ENCODE measurements around the gene ACOX2.

ACOX2 gene

GRCh38 chr3:58488967-58489366 is 48.0 kb downstream of the ACOX2 start:
- H4K20me1 ChIP-seq (ENCODE audit: insufficient read depth, low read length): no peaks in the 10 kb centered on the region
- no peaks in the 10 kb centered on the region for H3K9me3 ChIP-seq (ENCODE audit: low read length)
- no peaks in the 10 kb centered on the region for H3F3A ChIP-seq (ENCODE audit: insufficient read depth, low read length)
- no peak overlapping the region for H3K4me3 ChIP-seq (ENCODE audit: low read depth, low read length, poor library complexity, severe bottlenecking)
- H3K4me2 ChIP-seq (ENCODE audit: low read length): no peak overlapping the region
- no peaks in the 10 kb centered on the region for H3K79me2 ChIP-seq (ENCODE audit: insufficient read depth, low read length)
- peaks cover 20% of the 10 kb centered on the region for H3K4me1 ChIP-seq (ENCODE audit: insufficient read depth, low read length, severe bottlenecking)
- TF ChIP-seq EZH2 (IDR thresholded peaks at IDR 0.05; ENCODE audit: borderline replicate concordance, low read length) (no peak), CTCF (IDR thresholded peaks at IDR 0.05; ENCODE audit: low read length) (no peak)
- no peak overlapping the region for H3K27ac ChIP-seq (ENCODE audit: low read depth, low read length, poor library complexity, severe bottlenecking)
- peaks cover 9% of the 10 kb centered on the region; the same call in 1 of the 2 replicates for H3K27me3 ChIP-seq (ENCODE audit: insufficient read depth, low read length)
- no peak overlapping the region for H2AFZ ChIP-seq (ENCODE audit: low read length)
- H3K36me3 ChIP-seq (ENCODE audit: insufficient read depth, low read length): no peaks in the 10 kb centered on the region
- no peak overlapping the region for H3K9ac ChIP-seq (ENCODE audit: low read length)
- H3K9me2 ChIP-seq (ENCODE audit: low read depth, low read length): no peaks in the 10 kb centered on the region

- H3K4me3 ChIP-seq (ENCODE audit: low read depth, low read length, poor library complexity, severe bottlenecking): no peak overlapping the region
- H3K27ac ChIP-seq (ENCODE audit: low read depth, low read length, poor library complexity, severe bottlenecking): no peak overlapping the region
- H3K9me2 ChIP-seq (ENCODE audit: low read depth, low read length): no peaks in the 10 kb centered on the region
- H3K9me3 ChIP-seq (ENCODE audit: low read length): no peaks in the 10 kb centered on the region
- no peaks in the 10 kb centered on the region for H3K36me3 ChIP-seq (ENCODE audit: insufficient read depth, low read length)
- H3K4me1 ChIP-seq (ENCODE audit: insufficient read depth, low read length, severe bottlenecking): peaks cover 7% of the 10 kb centered on the region
- H3F3A ChIP-seq (ENCODE audit: insufficient read depth, low read length): no peaks in the 10 kb centered on the region
- H3K27me3 ChIP-seq (ENCODE audit: insufficient read depth, low read length): peaks cover 9% of the 10 kb centered on the region; the same call in 1 of the 2 replicates
- H3K9ac ChIP-seq (ENCODE audit: low read length): no peak overlapping the region
- H4K20me1 ChIP-seq (ENCODE audit: insufficient read depth, low read length): no peaks in the 10 kb centered on the region
- no peak overlapping the region for H3K4me2 ChIP-seq (ENCODE audit: low read length)
- H2AFZ ChIP-seq (ENCODE audit: low read length): no peak overlapping the region
- TF ChIP-seq EZH2 (IDR thresholded peaks at IDR 0.05; ENCODE audit: borderline replicate concordance, low read length) (no peak), CTCF (IDR thresholded peaks at IDR 0.05; ENCODE audit: low read length) (no peak)
- no peaks in the 10 kb centered on the region for H3K79me2 ChIP-seq (ENCODE audit: insufficient read depth, low read length)
Measured at GRCh38 chr3:58487140-58487886, 49.7 kb downstream of the ACOX2 start.

GRCh38 chr3:58485801-58486435 is 51.1 kb downstream of the ACOX2 start:
- no peak overlapping the region for H3K4me3 ChIP-seq (ENCODE audit: low read depth, low read length, poor library complexity, severe bottlenecking)
- no peaks in the 10 kb centered on the region for H4K20me1 ChIP-seq (ENCODE audit: insufficient read depth, low read length)
- H3K79me2 ChIP-seq (ENCODE audit: insufficient read depth, low read length): no peaks in the 10 kb centered on the region
- H3K9me3 ChIP-seq (ENCODE audit: low read length): no peaks in the 10 kb centered on the region
- H3F3A ChIP-seq (ENCODE audit: insufficient read depth, low read length): no peaks in the 10 kb centered on the region
- H3K9me2 ChIP-seq (ENCODE audit: low read depth, low read length): no peaks in the 10 kb centered on the region
- H3K4me1 ChIP-seq (ENCODE audit: insufficient read depth, low read length, severe bottlenecking): peaks cover under 1% of the 10 kb centered on the region
- no peak overlapping the region for H3K4me2 ChIP-seq (ENCODE audit: low read length)
- TF ChIP-seq EZH2 (IDR thresholded peaks at IDR 0.05; ENCODE audit: borderline replicate concordance, low read length) (no peak), CTCF (IDR thresholded peaks at IDR 0.05; ENCODE audit: low read length) (no peak)
- no peak overlapping the region for H2AFZ ChIP-seq (ENCODE audit: low read length)
- H3K9ac ChIP-seq (ENCODE audit: low read length): no peak overlapping the region
- no peaks in the 10 kb centered on the region for H3K36me3 ChIP-seq (ENCODE audit: insufficient read depth, low read length)
- peaks cover 9% of the 10 kb centered on the region; the same call in 1 of the 2 replicates for H3K27me3 ChIP-seq (ENCODE audit: insufficient read depth, low read length)
- H3K27ac ChIP-seq (ENCODE audit: low read depth, low read length, poor library complexity, severe bottlenecking): no peak overlapping the region
